HepG2 (cell line): ENCODE data around the gene SLC39A3. TPM values are rescaled to one million over a fixed set of nuclear protein-coding genes. Genes with fewer than 3 reads are reported as not detected.
A peak's percentile ranks its signal among the peaks of the same experiment; 100 is the strongest.

Source experiments
- ARNT2 ChIP-seq: sonication (generic); formaldehyde crosslinking; IDR thresholded peaks from 2 replicates; pipeline ENCODE4 v1.8.0; 2022; ENCODE audit warnings: mild to moderate bottlenecking, low read depth, missing genetic modification reagents, moderate library complexity
- BCL6 ChIP-seq: IDR thresholded peaks from 2 replicates; pipeline ENCODE4 v1.6.1; 2016; ENCODE audit warnings: missing genetic modification reagents, missing compliant biosample characterization
- CHD4 ChIP-seq: fragments of 200-600 bp; sonication (generic); IDR thresholded peaks from 2 replicates; pipeline ENCODE4 v1.7.0; 2017; ENCODE audit warnings: mild to moderate bottlenecking, low read length, borderline replicate concordance
- FOSL2 ChIP-seq: sonication (generic); formaldehyde crosslinking; IDR thresholded peaks from 2 replicates; pipeline ENCODE4 v1.4.0; 2020; ENCODE audit warnings: missing genetic modification reagents
- FOXO1 ChIP-seq: sonication (generic); formaldehyde crosslinking; IDR thresholded peaks from 2 replicates; pipeline ENCODE4 v1.4.0; 2020; ENCODE audit warnings: missing genetic modification reagents
- FOXP1 ChIP-seq, 2 experiments: fragments of 450-650 bp in 1 of 2; IDR thresholded peaks; 2 replicates each; pipeline ENCODE4 v1.6.1; 2017 to 2018; ENCODE audit warnings: antibody characterized with exemption in 1 of 2
- MAFK ChIP-seq, 2 experiments: IDR thresholded peaks in 1 of 2; conservative IDR thresholded peaks in 1 of 2; 2 replicates each; pipeline ENCODE4 v1.6.1; 2011; ENCODE audit warnings: improper control_type of control experiment in 2 of 2, low read length in 2 of 2
- NFE2L1 ChIP-seq: sonication (generic); formaldehyde crosslinking; IDR thresholded peaks from 2 replicates; pipeline ENCODE4 v1.4.0; 2020; ENCODE audit warnings: missing genetic modification reagents, mild to moderate bottlenecking, borderline replicate concordance
- POLR2AphosphoS2 ChIP-seq: IDR thresholded peaks from 2 replicates; pipeline ENCODE4 v1.6.1; 2011; ENCODE audit warnings: low read depth, low read length, improper control_type of control experiment
- SALL1 ChIP-seq: sonication (generic); formaldehyde crosslinking; IDR thresholded peaks from 2 replicates; pipeline ENCODE4 v1.8.0; 2022; ENCODE audit warnings: mild to moderate bottlenecking, missing genetic modification reagents
- SAP130 ChIP-seq: IDR thresholded peaks from 2 replicates; pipeline ENCODE4 v1.6.1; 2016; ENCODE audit warnings: low read depth
- SMARCE1 ChIP-seq: fragments of 450-650 bp; IDR thresholded peaks from 2 replicates; pipeline ENCODE4 v1.6.1; 2017; ENCODE audit warnings: borderline replicate concordance
- SP140L ChIP-seq: sonication (generic); formaldehyde crosslinking; IDR thresholded peaks from 2 replicates; pipeline ENCODE4 v1.4.0; 2020; ENCODE audit warnings: missing genetic modification reagents, borderline replicate concordance
- ZBTB42 ChIP-seq: sonication (generic); formaldehyde crosslinking; IDR thresholded peaks from 2 replicates; pipeline ENCODE4 v1.5.0; 2020; ENCODE audit warnings: mild to moderate bottlenecking, missing genetic modification reagents
- ZFP41 ChIP-seq: sonication (generic); formaldehyde crosslinking; IDR thresholded peaks from 2 replicates; pipeline ENCODE4 v1.4.0; 2020; ENCODE audit warnings: mild to moderate bottlenecking, missing genetic modification reagents, borderline replicate concordance
- ZFY ChIP-seq: sonication (generic); formaldehyde crosslinking; IDR thresholded peaks from 2 replicates; pipeline ENCODE4 v1.4.0; 2020; ENCODE audit warnings: missing genetic modification reagents
- ZNF292 ChIP-seq: sonication (generic); formaldehyde crosslinking; IDR thresholded peaks from 2 replicates; pipeline ENCODE4 v1.8.1; 2022; ENCODE audit warnings: mild to moderate bottlenecking, low read depth, missing genetic modification reagents, borderline replicate concordance
- ZNF367 ChIP-seq: sonication (generic); formaldehyde crosslinking; IDR thresholded peaks from 2 replicates; pipeline ENCODE4 v1.4.0; 2020; ENCODE audit warnings: missing genetic modification reagents, borderline replicate concordance
- ZNF432 ChIP-seq: sonication (generic); formaldehyde crosslinking; IDR thresholded peaks from 2 replicates; pipeline ENCODE4 v1.5.0; 2020; ENCODE audit warnings: missing genetic modification reagents, mild to moderate bottlenecking, borderline replicate concordance
- ZNF891 ChIP-seq: sonication (generic); formaldehyde crosslinking; IDR thresholded peaks from 2 replicates; pipeline ENCODE4 v1.5.0; 2020; ENCODE audit warnings: mild to moderate bottlenecking, missing genetic modification reagents
- polyA plus RNA-seq, 8 experiments: library from polyadenylated mRNA; depleted of rRNA in 3 of 8; stranded (reverse) in 7 of 8; unstranded in 1 of 8; fragments of >200 nt; fragmentation: Illumina TruSeq in 4 of 8; extraction: Trizol in 4 of 8; gene quantifications; 2 replicates each; pipeline versions ENCODE4 v1.2.1 to v1.2.3, GENCODE V29; 2011 to 2016; ENCODE audit warnings: low read depth in 4 of 8, missing spikeins in 1 of 8, mixed read lengths in 1 of 8; ENCODE audit not compliant: insufficient read depth in 1 of 8
- total RNA-seq, 5 experiments: library from RNA; depleted of rRNA; stranded (reverse); fragments of >200 nt; fragmentation: Illumina TruSeq; extraction: Trizol; gene quantifications; 2 replicates each; pipeline ENCODE4 v1.2.3, GENCODE V29; 2016; ENCODE audit warnings: low read depth in 1 of 5
- TF ChIP-seq, protein P1 (sequence below): sonication (generic); formaldehyde crosslinking; IDR thresholded peaks from 2 replicates; pipeline ENCODE4 v1.5.0; 2020; ENCODE audit warnings: missing genetic modification reagents
- TF ChIP-seq, protein P2 (sequence below): sonication (generic); formaldehyde crosslinking; IDR thresholded peaks from 2 replicates; pipeline ENCODE4 v1.9.0; 2021; ENCODE audit warnings: missing genetic modification reagents, mild to moderate bottlenecking, borderline replicate concordance
- TF ChIP-seq, protein P3 (sequence below): sonication (generic); formaldehyde crosslinking; IDR thresholded peaks from 2 replicates; pipeline ENCODE4 v1.4.0; 2020; ENCODE audit warnings: mild to moderate bottlenecking, missing genetic modification reagents
- TF ChIP-seq, protein P4 (sequence below): sonication (generic); formaldehyde crosslinking; IDR thresholded peaks from 2 replicates; pipeline ENCODE4 v1.8.0; 2022; ENCODE audit warnings: missing genetic modification reagents, mild to moderate bottlenecking, inconsistent platforms, borderline replicate concordance
- TF ChIP-seq, protein P5 (sequence below): sonication (generic); formaldehyde crosslinking; IDR thresholded peaks from 2 replicates; pipeline ENCODE4 v1.4.0; 2020; ENCODE audit warnings: missing genetic modification reagents

SLC39A3 gene
- total and polyA plus RNA-seq, 2 of the 13 experiments (the other 11 are each of a cell fraction or from before 2014, with no cell fraction given) = 33.6 to 41.6 TPM

DNA sequence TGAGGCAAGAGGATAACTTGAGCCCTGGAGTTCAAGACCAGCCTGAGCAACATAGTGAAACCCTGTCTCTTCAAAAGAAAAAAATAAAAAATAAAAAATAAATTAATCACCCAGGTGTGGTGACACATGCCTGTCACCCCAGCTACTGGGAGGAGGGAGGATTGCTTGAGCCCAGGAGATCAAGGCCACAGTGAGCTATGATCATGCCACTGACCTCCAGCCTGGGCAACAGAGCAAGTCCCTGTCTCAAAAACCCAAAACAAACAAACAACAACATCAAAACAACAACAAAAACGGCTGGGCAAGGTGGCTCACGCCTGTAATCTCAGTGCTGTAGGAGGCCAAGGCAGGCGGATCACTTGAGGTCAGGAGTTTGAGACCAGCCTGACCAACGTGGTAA lies 4.3 kb upstream of the SLC39A3 start (continued):
- no peak for TF ChIP-seq MAFK (conservative IDR thresholded peaks at IDR 0.05 in 1 of 2, IDR thresholded peaks at IDR 0.05 in 1 of 2; ENCODE audit: low read length in 2 of 2)
- TF ChIP-seq ZNF292 (CRISPR knock-in tag) = no peak
- TF ChIP-seq, protein P1, sequence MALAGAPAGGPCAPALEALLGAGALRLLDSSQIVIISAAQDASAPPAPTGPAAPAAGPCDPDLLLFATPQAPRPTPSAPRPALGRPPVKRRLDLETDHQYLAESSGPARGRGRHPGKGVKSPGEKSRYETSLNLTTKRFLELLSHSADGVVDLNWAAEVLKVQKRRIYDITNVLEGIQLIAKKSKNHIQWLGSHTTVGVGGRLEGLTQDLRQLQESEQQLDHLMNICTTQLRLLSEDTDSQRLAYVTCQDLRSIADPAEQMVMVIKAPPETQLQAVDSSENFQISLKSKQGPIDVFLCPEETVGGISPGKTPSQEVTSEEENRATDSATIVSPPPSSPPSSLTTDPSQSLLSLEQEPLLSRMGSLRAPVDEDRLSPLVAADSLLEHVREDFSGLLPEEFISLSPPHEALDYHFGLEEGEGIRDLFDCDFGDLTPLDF = no peak
- TF ChIP-seq NFE2L1 (CRISPR knock-in tag) = no peak
- no peak for TF ChIP-seq ZFP41 (CRISPR knock-in tag)
- TF ChIP-seq FOSL2 (CRISPR knock-in tag) = peak; percentile 25; the same call in 1 of the 2 replicates
- peak; percentile 63 for TF ChIP-seq SALL1 (CRISPR knock-in tag)
- TF ChIP-seq ZFY (CRISPR knock-in tag) = no peak
- TF ChIP-seq BCL6 (CRISPR knock-in tag) = no peak
- no peak for TF ChIP-seq SP140L (CRISPR knock-in tag)
- peak; percentile 33; the same call in 1 of the 2 replicates for TF ChIP-seq SAP130
- TF ChIP-seq ZNF367 (CRISPR knock-in tag) = no peak
- TF ChIP-seq, protein P2, sequence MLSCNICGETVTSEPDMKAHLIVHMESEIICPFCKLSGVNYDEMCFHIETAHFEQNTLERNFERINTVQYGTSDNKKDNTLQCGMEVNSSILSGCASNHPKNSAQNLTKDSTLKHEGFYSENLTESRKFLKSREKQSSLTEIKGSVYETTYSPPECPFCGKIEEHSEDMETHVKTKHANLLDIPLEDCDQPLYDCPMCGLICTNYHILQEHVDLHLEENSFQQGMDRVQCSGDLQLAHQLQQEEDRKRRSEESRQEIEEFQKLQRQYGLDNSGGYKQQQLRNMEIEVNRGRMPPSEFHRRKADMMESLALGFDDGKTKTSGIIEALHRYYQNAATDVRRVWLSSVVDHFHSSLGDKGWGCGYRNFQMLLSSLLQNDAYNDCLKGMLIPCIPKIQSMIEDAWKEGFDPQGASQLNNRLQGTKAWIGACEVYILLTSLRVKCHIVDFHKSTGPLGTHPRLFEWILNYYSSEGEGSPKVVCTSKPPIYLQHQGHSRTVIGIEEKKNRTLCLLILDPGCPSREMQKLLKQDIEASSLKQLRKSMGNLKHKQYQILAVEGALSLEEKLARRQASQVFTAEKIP = no peak
- TF ChIP-seq, protein P3, sequence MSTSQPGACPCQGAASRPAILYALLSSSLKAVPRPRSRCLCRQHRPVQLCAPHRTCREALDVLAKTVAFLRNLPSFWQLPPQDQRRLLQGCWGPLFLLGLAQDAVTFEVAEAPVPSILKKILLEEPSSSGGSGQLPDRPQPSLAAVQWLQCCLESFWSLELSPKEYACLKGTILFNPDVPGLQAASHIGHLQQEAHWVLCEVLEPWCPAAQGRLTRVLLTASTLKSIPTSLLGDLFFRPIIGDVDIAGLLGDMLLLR (CRISPR knock-in tag) = no peak
- TF ChIP-seq, protein P4, sequence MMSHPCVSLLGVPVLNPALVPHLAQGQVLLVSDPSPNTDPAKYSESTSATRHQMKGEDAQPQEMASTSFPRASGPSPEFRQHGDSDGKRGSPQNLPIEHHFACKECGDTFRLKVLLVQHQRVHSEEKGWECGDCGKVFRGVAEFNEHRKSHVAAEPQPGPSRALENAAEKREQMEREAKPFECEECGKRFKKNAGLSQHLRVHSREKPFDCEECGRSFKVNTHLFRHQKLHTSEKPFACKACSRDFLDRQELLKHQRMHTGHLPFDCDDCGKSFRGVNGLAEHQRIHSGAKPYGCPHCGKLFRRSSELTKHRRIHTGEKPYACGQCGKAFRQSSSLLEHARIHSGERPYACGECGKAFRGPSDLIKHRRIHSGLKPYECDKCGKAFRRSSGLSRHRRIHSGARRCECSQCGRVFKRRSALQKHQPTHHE (CRISPR knock-in tag) = no peak
- TF ChIP-seq CHD4 = no peak
- TF ChIP-seq ZNF432 (CRISPR knock-in tag) = no peak
- TF ChIP-seq, protein P5, sequence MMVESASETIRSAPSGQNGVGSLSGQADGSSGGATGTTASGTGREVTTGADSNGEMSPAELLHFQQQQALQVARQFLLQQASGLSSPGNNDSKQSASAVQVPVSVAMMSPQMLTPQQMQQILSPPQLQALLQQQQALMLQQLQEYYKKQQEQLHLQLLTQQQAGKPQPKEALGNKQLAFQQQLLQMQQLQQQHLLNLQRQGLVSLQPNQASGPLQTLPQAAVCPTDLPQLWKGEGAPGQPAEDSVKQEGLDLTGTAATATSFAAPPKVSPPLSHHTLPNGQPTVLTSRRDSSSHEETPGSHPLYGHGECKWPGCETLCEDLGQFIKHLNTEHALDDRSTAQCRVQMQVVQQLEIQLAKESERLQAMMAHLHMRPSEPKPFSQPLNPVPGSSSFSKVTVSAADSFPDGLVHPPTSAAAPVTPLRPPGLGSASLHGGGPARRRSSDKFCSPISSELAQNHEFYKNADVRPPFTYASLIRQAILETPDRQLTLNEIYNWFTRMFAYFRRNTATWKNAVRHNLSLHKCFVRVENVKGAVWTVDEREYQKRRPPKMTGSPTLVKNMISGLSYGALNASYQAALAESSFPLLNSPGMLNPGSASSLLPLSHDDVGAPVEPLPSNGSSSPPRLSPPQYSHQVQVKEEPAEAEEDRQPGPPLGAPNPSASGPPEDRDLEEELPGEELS (CRISPR knock-in tag) = peak; percentile 65
- no peak for TF ChIP-seq ZBTB42
- peak; percentile 31; the same call in 1 of the 2 replicates for TF ChIP-seq FOXO1 (CRISPR knock-in tag)
- no peak for TF ChIP-seq ARNT2 (CRISPR knock-in tag)
- TF ChIP-seq FOXP1 (IDR thresholded peaks at IDR 0.05) = peak; percentile 77
- peak; percentile 93 for TF ChIP-seq FOXP1 (CRISPR knock-in tag; IDR thresholded peaks at IDR 0.05)
- TF ChIP-seq SMARCE1 = no peak
- no peak for TF ChIP-seq ZNF891 (CRISPR knock-in tag)
- TF ChIP-seq POLR2AphosphoS2 = no peak
